Stimulated activated naive CD8-positive, alpha-beta T cell treated with anti-CD3 and anti-CD28 coated beads, Interleukin-15, Interleukin-2, amounts not matched to agents 100 U/mL and 50 U/mL, for 24 hours (primary cell): ENCODE results near the gene LUM.

Source experiments
- ATAC-seq: fragments of 150-1000 bp; cut with Tn5 transposase; one replicate; pipeline ENCODE4 v1.10.0; 2021
- DNase-seq: peaks from one replicate; pipeline ENCODE4 v3.0.0; 2021

LUM gene, protein sequence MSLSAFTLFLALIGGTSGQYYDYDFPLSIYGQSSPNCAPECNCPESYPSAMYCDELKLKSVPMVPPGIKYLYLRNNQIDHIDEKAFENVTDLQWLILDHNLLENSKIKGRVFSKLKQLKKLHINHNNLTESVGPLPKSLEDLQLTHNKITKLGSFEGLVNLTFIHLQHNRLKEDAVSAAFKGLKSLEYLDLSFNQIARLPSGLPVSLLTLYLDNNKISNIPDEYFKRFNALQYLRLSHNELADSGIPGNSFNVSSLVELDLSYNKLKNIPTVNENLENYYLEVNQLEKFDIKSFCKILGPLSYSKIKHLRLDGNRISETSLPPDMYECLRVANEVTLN

DNA sequence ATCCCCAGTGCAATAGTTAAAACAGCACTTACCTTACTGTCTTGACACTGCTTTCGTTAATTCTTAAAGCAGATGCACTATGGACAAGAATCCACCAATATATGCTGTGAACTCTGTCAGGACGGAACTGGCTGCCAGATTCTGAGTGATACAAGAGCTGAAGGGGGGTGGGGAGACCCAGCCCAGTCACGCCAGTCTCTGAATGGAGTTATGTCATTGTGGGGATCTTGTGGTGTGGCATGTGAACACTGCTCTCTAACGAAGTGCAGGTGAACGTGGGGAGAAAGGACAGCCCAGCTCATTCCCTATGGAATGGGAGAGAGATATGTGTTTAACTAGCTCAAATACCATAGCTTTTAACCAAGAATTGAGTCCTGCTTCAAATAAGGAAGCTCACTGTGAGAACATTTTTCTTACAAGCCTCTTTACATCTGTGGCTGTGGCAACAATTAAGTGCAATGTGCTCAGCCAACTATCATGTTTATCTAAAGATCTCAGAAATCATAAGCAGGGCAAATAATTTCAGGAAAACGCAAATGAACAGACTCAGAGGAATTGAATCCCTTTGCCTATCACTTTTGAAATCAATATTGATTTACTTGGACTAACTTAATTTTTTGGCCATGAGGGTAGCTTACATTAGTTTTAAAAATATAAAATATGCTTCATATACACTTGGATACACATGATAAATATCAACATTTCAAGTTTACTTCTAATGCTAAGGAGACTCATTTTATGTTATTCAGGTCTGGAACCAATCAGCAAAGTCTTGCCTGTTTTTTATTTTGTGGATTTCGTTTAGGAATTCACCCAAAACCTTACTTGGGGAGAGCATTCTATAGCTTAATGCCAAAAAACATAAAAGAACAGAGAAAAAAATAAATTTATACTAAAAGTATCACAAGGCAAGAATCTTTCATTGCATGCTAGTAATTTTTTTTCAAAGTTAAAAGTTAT lies at the start of gene LUM:
Gene LUM (minus strand): TSS at position 129 of the 960 bp plus-strand sequence. CDS start 2,515 bp downstream, outside the sequence.
- DNase-seq (no peak), ATAC-seq (no peak)

DNA sequence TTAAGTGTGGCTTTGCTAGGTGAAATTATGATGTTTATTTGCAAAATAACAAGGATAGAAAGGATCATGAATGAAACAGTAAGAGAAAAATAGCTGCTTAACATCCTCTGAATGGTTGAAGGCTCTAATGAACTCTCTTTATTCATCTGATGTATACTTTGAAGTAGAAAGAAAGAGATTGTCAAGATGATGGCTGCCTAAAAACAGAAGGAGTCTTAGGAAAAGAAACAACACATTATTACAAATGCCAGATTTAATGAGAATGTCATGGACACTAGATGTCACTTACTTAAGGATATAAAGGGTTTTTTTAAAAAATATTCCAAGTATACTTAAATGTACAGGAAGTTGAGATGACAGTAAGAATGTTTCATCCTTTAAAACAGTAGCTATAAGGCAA lies 49.7 kb upstream of the LUM start:
- ATAC-seq, result no peak
- no peak for DNase-seq

DNA sequence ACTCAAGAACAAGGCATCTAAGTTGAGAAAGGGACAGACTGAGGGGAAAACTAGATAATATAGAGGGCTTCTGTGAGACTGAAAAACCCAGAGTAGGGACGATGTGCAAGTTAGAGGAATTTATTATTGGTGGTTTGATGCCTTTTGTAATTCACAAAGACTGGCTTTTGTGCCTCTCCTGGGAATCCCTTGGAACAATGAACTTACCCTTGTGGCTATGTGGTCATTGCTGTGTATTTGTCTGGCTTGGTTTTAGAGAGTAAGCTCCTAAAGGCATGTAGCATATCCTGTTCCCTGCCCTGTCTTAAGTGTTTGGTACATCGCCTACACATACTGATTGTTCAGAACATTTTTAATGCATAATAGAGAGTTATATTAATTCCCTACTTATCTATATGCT lies 44.7 kb upstream of the LUM start:
- ATAC-seq, result no peak
- no peak for DNase-seq

DNA sequence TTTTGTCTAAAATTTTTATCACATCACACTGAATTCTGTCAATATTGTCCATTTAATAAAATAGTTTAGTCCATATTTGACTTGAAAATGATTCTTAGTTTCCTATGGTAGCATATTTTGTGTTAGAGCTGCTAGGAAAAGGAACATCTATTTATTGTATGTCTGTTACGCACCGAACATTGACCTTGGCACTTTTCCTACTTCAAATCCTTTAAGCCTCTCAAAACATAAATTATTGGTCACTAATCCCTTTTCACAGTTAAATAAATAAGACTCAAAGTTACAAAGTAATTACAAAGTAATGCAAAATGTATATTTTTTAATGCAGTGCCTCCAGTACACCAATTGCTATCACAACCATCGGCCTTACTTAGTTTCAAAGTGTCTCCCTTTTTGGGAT lies 42.8 kb upstream of the LUM start:
- ATAC-seq (no peak), DNase-seq (no peak)

DNA sequence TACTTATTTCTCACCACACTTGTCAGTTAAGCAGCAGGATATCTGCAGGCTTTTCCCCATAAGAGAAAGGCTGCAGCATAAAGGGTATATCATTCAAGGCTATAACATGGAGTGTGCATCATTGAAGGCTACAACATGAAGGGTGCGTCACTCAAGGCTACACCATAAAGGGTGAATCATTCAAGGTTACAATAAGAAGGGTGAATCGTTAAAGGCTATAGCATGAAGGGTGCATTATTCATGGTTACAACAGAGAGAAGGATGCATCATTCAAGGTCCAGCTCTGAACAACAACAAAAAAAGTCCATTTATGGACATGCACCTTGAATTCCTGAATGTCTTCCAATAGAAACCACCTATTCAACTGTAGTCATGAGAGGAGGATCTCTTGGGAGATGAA lies 32.8 kb upstream of the LUM start:
- no peak for DNase-seq
- ATAC-seq, result no peak

DNA sequence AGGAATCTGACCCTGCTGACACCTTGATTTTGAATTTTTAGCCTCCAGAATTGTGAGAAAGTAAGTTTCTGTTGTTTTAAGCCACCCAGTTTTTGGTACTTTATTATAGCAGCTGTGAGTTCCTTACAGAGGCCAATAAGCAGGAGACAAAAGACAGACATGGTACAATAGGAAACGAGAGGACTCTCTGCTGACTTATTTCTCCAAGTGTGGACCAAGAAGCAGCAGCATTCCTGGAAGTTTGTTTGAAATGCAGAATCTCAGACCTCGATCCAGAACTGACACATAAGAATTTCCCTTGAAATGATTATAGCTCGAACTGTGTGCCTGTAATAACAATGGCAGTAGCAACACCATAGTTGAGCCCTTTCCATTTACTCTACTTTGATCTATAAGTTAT lies 31.9 kb upstream of the LUM start:
- ATAC-seq (no peak), DNase-seq (no peak)

DNA sequence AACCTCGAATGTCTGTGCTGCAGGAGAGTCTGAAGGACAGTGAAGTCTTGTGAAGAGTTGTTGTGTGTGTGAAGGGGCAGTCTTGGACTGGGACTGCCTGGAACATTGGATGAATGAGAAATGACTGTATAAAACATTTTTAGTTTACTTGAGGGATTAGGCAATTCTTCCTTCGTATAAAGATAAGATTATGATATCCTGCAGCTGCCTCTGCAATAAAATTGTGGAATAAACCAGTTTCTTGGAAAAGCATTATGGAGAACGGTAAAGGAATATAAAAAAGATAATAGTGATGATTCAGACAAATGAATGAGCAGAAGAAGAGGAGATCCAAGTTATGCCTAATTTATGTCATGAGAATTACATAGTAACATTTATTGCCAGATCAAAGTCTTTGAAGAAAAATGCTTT lies 30.9 kb upstream of the LUM start:
- ATAC-seq (no peak), DNase-seq (no peak)

DNA sequence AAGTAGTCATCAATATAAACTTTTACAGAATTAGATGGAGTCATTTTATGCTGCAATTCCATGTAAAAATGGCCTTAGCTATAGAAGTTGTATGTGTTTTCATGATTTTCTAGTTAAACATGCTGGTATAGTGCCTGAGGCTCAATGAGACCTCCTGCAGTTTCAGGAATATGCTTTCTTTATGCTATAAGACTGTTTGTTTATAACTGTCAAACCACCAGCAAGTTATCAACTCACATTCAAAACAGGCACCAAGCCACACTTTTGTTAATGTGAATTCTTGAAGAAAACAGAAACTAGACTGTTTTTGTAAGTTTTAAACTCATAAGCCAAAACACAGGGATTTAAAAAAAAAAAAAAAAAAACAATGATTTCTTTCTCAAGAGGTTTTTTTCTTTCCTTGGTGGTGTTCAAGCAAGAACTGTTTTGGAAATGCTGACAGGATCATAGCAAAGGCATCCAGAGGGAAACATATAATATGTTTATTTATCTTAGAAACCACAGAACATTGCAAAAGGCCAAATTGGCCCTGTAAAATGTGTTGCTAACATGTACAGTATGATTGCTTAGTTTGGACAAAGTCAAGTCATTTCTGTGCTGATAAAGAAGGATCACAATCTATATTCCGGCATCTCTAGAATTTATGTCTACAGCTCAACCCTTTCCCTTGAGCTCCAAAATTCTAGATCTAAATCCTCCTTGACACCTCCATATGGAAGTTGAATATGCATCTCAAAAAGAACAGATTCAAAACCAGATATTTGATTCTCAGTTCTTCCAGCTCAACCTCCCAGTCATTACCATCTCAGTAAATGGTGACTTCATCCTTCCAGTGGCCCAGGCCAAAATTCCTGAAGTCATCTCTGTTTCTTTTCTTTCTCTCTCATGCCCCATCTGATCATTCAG lies 29.0 kb upstream of the LUM start:
- DNase-seq, result no peak
- no peak for ATAC-seq

DNA sequence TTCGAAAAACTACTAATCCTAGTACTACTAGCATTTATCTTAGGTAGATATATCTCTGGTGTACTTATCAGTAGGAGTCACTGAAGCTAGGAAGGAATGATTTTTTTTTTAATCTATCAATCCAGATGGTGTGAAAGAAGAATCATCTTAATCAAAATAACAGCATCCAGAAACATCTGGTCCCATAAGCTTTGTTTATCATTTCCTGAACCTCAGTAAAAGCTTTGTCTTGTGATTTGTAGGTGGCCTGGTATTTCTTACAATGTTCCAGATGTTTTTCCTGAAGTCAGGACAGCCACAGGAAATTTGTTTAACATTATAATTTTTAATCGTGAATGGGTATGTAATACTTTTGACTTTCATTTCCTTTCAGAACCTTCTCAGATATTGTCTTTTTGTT lies 28.0 kb upstream of the LUM start:
- ATAC-seq (no peak), DNase-seq (no peak)

DNA sequence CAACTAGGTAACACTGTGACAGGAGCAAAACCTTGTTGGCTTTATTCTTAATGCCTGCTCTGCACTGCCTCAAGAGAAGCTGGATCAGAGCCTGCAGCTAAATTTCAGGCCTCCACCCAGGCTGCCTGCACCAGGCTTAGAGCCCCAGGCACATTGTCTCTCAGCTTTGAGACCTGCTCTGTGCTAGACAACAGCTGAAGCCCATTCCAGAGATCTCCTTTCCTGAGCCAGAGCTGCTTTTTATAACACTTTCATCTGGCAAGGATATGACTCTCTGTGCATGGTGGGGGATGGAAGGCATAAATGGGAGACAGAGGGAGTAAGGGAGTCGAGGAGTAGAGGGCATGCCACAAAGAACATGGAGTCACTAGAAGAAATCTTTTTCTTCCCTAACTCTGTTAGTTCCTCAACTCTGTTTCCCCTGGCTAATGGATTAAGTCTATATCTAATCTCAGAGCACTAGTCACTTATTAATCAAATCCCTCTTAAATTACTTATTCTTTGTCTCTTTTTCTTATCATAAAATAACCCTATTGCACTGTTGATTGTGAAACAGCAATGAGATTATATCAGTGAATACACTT lies 27.1 kb upstream of the LUM start:
- DNase-seq (no peak), ATAC-seq (no peak)

DNA sequence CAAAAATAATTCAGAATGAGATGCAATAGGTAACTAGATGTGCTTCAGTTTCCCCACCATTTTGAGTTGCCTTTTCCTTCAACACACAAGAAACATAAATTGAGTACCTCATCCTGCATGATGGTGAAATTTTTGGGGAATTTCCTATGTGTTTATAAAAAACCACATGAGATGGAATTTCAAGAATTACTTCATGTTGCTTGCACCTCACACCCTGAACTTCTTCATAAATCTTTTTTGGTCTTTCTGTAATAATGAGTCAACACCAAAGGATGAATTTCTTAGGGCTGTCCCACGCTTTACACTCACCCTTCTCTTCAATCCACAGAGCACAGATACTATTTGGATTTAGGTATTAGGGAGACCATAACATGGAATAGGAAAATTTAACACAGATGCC lies 22.6 kb upstream of the LUM start:
- DNase-seq, result no peak
- no peak for ATAC-seq

DNA sequence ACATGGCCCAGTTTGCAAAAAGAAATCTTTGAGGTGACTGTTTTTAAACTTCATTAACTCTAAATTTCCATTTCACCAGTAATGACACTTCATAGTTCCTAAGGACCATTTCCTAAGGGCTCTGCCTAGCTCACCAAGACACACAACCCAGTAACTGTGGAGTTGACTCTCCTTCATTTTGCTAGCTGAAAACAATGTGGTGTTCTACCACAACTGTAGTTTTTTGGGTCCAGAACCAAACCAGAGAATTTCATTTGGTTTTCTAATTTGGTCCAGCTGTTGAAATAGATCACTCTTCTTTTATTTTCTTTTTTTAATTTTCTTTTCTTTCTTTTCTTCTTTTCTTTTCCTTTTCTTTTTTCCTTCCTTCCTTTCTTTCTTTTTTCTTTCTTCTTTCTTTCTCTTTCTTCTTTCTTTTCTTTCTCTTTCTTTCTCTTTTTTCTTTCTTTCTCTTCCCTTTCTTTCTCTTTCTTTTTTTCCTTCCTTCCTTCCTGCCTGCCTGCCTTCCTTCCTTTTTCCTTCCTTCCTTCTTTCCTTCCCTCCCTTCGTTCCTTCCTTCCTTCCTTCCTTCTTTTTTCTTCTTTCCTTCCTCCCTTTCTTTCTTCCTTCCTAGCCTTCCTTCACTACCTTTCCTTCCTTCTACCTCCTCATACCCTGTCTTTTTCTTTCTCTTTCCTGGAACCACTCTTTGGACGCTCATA lies 18.5 kb upstream of the LUM start:
- DNase-seq, result no peak
- ATAC-seq, result no peak

DNA sequence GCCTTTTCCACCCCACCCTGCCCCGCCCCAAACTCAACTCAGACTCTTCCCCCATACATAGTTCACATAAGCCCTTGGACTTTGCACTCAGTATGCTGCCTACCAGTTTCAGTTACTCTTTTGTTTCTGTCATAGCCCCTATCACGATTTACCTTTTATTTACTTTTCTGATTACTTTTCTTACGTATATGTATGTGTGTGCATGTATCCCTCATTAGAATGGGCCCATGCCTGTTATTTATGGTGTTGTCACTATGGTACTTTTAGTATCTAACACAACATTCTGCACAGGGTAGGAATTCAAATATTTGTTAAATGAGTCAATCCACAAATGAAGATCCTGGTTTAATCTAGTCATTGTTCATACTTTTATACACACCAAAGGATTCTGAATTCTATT lies 16.5 kb upstream of the LUM start:
- DNase-seq (no peak), ATAC-seq (no peak)

DNA sequence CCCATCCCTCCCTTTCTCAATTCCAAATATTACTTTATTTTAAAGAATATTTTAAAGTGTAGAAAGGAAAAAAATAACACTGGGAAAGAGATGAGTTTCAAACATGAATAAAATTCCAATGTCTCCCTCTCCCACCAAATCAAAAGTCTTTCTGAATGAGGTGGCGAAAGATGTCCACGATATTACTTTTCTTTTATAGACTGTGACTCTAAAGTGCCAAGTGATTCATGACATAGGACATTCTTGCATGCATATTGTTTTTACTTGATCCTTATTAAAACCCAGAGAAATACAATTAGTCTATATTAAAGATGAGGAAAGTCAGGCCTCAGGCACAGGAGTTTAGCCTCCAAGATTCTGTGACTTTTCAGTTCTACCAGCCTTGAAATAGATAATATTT lies 16.0 kb upstream of the LUM start:
- ATAC-seq, result no peak
- DNase-seq, result no peak

DNA sequence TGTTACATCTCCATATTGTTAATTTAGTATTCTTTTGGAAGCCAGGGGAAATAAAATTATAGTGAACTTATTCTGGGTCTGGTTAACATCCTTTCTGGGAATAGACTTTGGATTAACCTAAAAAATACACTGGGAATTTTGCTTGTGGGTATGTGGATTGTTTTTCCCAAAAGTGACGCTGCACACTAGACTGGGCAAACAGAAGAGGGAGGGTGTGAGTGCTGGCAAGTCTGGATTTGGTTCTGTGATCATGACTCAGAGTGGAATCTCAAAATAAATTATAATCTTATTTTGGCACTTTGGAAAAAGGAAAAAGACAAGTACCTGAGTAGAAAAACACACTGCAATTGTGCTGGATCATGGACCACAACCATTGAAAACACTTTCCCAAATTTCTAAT lies 15.2 kb upstream of the LUM start:
- ATAC-seq (no peak), DNase-seq (no peak)

DNA sequence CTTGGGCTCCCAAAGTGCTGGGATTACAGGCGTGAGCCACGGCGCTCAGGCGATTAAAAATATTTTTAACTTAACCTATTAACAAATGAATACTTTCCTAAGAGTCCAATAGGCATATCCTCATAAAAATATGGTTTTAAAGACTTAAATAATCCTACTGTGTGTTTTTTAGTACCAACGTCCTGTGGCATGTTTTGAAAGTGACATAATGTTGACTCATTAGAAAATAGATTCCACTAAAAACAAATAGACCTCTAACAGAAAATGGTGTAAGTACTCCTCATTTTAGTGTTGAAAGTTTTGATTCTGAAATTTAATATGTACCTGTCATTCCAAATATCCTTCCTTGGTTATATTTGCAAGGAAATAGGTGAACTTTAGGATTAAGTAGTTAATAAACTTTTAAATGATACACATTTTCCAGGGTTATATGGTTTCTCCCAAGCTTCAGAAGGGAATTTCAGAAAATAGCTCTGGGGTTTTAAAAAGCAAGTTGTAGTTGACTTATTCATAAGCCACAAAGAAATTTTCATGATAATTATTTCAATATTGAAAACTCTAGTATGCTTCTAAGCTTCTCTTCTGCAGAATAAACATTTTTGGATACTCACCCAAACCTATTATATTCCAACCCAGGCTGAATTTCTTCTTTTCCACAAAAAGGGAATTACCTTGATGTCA lies 12.1 kb upstream of the LUM start:
- ATAC-seq, result no peak
- no peak for DNase-seq

DNA sequence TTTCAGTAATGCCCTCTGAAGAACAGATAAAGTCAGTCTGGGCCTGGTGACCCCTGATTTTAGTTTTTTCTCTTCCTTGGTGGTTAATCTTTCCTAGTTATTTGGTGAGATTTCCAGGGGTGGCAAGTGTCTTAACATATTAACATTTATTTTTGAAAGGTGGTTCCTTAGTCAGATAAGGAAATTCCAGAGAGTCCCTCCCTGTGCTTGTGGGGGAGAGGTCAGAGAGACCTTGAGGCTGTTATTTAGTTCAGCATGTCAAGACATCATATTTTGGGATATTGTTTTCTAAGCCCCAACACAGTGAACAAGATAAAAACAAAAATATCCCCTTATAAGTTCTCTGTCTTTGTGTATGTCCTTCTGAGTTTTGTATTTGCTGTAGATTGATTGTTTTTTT lies 9.5 kb upstream of the LUM start:
- DNase-seq (no peak), ATAC-seq (no peak)

DNA sequence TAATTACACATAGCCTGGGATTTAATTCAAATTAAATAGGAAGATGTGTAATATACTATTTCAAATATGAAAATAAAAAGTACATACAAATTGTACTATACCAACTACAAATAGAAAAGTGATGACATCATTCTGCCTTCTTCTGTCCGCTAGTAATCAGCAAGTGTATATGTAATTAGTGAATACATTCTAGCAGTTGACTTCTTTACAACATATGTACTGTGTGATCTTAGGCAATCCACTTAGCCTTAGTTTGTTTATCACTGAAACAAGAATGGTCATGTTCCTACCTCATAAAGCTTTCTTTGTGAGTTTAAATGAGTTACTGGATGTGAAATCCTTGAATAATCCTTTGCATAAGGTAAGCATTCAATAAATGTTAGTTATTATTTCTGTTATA lies 7.8 kb upstream of the LUM start:
- no peak for ATAC-seq
- no peak for DNase-seq

DNA sequence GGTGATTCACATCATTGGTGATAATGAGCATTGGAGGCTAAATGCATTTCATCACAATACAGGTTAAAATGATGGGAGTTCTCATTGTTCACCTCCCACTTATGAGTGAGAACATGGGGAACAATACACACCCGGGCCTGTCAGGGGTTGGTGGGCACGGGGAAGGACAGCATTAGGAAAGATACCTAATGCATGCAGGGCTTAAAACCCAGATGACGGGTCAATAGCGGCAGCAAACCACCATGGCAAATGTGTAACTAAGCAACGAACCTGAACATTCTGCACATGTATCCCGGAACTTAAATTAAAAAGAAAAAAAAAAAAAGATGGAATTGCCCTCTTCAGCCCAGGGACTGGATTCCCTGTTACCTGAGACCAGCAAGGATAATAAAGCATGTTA lies 2.3 kb upstream of the LUM start:
- no peak for ATAC-seq

DNA sequence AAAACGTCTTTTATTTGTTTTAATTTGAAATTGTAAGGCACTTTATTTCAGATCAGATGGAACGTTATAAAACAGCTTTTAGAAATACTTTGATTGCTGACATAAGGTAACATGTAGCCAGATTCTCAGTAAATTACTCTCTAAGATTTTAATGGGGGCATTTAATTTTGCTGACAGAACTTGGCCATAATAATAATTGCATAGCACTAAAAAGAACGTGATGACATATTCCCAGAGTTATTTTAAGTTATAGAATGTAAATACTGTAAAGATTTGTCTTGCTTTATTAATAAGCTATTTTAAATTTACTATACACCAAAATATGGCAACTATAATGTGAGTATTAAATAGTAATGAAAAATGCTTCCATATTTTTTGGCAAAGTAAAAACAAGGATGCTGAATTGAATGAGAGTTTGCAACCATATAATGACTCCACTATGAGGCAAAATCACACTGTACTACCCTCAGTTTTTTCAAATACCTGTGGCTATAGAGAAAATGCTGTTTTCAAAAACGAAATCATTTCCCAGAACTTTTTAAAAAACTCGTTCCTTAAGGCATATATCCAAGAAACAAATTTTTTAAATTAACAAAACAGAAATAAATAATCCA lies 876 bp downstream of the LUM start:
- DNase-seq, result no peak
- ATAC-seq, result no peak

More for the DNA sequence above, 2.3 kb upstream of the LUM start:
- no peak for DNase-seq
